GM18873 (cell line): Measurements from ENCODE around the gene GLI3.

Source experiments
- ATAC-seq: cut with Tn5 transposase; IDR thresholded peaks from one replicate; pipeline ENCODE4 v1.9.1; 2021; ENCODE audit warnings: mild to moderate bottlenecking, moderate library complexity, moderate number of reproducible peaks; ENCODE audit not compliant: unreplicated experiment, low FRiP score

Gene GLI3

GRCh38 chr7:42183547-42183946 lies 53.5 kb downstream of the GLI3 start:
- no peak for ATAC-seq

GRCh38 chr7:42181566-42181965 lies 55.4 kb downstream of the GLI3 start:
- no peak for ATAC-seq

- ATAC-seq = no peak
These were observed 56.2 kb downstream of the GLI3 start for GRCh38 chr7:42180806-42181205.

- ATAC-seq = no peak
These were observed 60.3 kb downstream of the GLI3 start for GRCh38 chr7:42176724-42177101.

- ATAC-seq = no peak
These were observed 60.9 kb downstream of the GLI3 start for GRCh38 chr7:42175834-42176723.

GRCh38 chr7:42174391-42174912 lies 62.6 kb downstream of the GLI3 start:
- ATAC-seq = no peak

- no peak for ATAC-seq
These were observed 66.3 kb downstream of the GLI3 start for GRCh38 chr7:42170724-42171123.

GRCh38 chr7:42168512-42168911 lies 68.5 kb downstream of the GLI3 start:
- ATAC-seq = no peak

GRCh38 chr7:42167631-42168236 lies 69.3 kb downstream of the GLI3 start:
- ATAC-seq = no peak

GRCh38 chr7:42167206-42167605 lies 69.8 kb downstream of the GLI3 start:
- no peak for ATAC-seq

- ATAC-seq = no peak
These were observed 72.1 kb downstream of the GLI3 start for GRCh38 chr7:42164881-42165428.

GRCh38 chr7:42162560-42163325 lies 74.3 kb downstream of the GLI3 start:
- no peak for ATAC-seq

GRCh38 chr7:42161719-42162118 lies 75.3 kb downstream of the GLI3 start:
- ATAC-seq = no peak

GRCh38 chr7:42161110-42161509 lies 75.9 kb downstream of the GLI3 start:
- ATAC-seq = no peak

GRCh38 chr7:42159130-42159529 lies 77.9 kb downstream of the GLI3 start:
- no peak for ATAC-seq

- no peak for ATAC-seq
These were observed 79.9 kb downstream of the GLI3 start for GRCh38 chr7:42156967-42157721.

GRCh38 chr7:42156291-42156865 lies 80.6 kb downstream of the GLI3 start:
- ATAC-seq = no peak

GRCh38 chr7:42155584-42156290 lies 81.3 kb downstream of the GLI3 start:
- ATAC-seq = no peak

- ATAC-seq = no peak
These were observed 82.8 kb downstream of the GLI3 start for GRCh38 chr7:42154173-42154572.
